IMR-90 (cell line): ENCODE measurements around the gene PITX2. TPM values are rescaled to one million over a fixed set of nuclear protein-coding genes. Genes with fewer than 3 reads are reported as not detected.

ENCODE experiments used
- ATAC-seq: fragments of 200-7000 bp; cut with Tn5 transposase; 2 replicates; pipeline ENCODE4 v1.9.1; 2020; ENCODE audit warnings: low read depth, mild to moderate bottlenecking, moderate library complexity
- BruUV-seq: library from RNA; stranded (reverse); fragments of 400-500 nt; replicated peaks from 2 replicates; lab custom pipeline; 2021; lab: Mats Ljungman, UMichigan
- CTCF ChIA-PET: fragments of 300-600 bp; formaldehyde crosslinking; extraction: SDS; loops from one replicate; lab custom pipeline; 2021; ENCODE audit warnings: antibody characterized with exemption; lab: Yijun Ruan, JAX
- POLR2A ChIA-PET: fragments of 300-600 bp; sonication (Branson Sonifier 250); formaldehyde crosslinking; loops from one replicate; lab custom pipeline; 2022; ENCODE audit warnings: antibody characterized with exemption; ENCODE audit not compliant: unreplicated experiment; lab: Charles Lee
- DNase-seq: peaks from one replicate; pipeline ENCODE4 v3.0.0; 2013
- H2AFZ ChIP-seq: replicated peaks from 2 replicates; pipeline ENCODE3; 2013; ENCODE audit warnings: low read length, mild to moderate bottlenecking; ENCODE audit not compliant: poor library complexity
- H2AK5ac ChIP-seq: 2 replicates; pipeline ENCODE4 v1.6.1; 2013; ENCODE audit warnings: low read depth, low read length, inconsistent platforms
- H2AK9ac ChIP-seq: replicated peaks from 2 replicates; pipeline ENCODE3; 2013; ENCODE audit warnings: mild to moderate bottlenecking, low read depth, low read length, moderate library complexity; ENCODE audit not compliant: poor library complexity
- H2BK120ac ChIP-seq: 2 replicates; pipeline ENCODE4 v1.6.1; 2013; ENCODE audit warnings: low read depth, low read length, inconsistent platforms
- H2BK15ac ChIP-seq: 3 replicates; pipeline ENCODE4 v1.6.1; 2013; ENCODE audit warnings: low read depth, low read length, inconsistent platforms
- H2BK20ac ChIP-seq: 2 replicates; pipeline ENCODE4 v1.6.1; 2013; ENCODE audit warnings: low read depth, mild to moderate bottlenecking, inconsistent platforms, low read length, moderate library complexity
- H2BK5ac ChIP-seq: 2 replicates; pipeline ENCODE4 v1.6.1; 2013; ENCODE audit warnings: mild to moderate bottlenecking, low read depth, low read length, inconsistent platforms; ENCODE audit not compliant: poor library complexity, severe bottlenecking
- H3K14ac ChIP-seq: replicated peaks from 2 replicates; pipeline ENCODE4 v1.6.1; 2013; ENCODE audit warnings: low read depth, low read length, inconsistent platforms
- H3K18ac ChIP-seq: 2 replicates; pipeline ENCODE4 v1.6.1; 2013; ENCODE audit warnings: low read depth, low read length, control low read depth
- H3K23ac ChIP-seq: 2 replicates; pipeline ENCODE4 v1.6.1; 2013; ENCODE audit warnings: low read depth, low read length, inconsistent platforms
- H3K27ac ChIP-seq: 2 replicates; pipeline ENCODE4 v1.5.1; 2013; ENCODE audit warnings: mild to moderate bottlenecking, control low read depth, low read length; ENCODE audit not compliant: insufficient read depth
- H3K27me3 ChIP-seq: 2 replicates; pipeline ENCODE4 v1.6.1; 2013; ENCODE audit warnings: low read length; ENCODE audit not compliant: control insufficient read depth, insufficient read depth
- H3K36me3 ChIP-seq: 2 replicates; pipeline ENCODE4 v1.6.1; 2013; ENCODE audit warnings: low read length, mixed read lengths; ENCODE audit not compliant: control insufficient read depth, insufficient read depth
- H3K4ac ChIP-seq: 2 replicates; pipeline ENCODE4 v1.6.1; 2013; ENCODE audit warnings: low read depth, low read length, inconsistent platforms
- H3K4me1 ChIP-seq: 2 replicates; pipeline ENCODE4 v1.6.1; 2013; ENCODE audit warnings: low read length, mixed read lengths; ENCODE audit not compliant: control insufficient read depth, insufficient read depth
- H3K4me2 ChIP-seq: 2 replicates; pipeline ENCODE4 v1.6.1; 2013; ENCODE audit warnings: low read depth, mild to moderate bottlenecking, control low read depth, low read length, moderate library complexity
- H3K4me3 ChIP-seq: 2 replicates; pipeline ENCODE4 v1.5.1; 2013; ENCODE audit warnings: low read depth, mild to moderate bottlenecking, control low read depth, low read length, moderate library complexity; ENCODE audit not compliant: insufficient read depth
- H3K56ac ChIP-seq: 2 replicates; pipeline ENCODE4 v1.6.1; 2013; ENCODE audit warnings: low read length, inconsistent platforms; ENCODE audit not compliant: insufficient read depth; ENCODE audit errors: extremely low read depth
- H3K79me1 ChIP-seq, 2 experiments: 2 replicates each; pipeline ENCODE4 v1.6.1; 2013; ENCODE audit warnings: low read length in 2 of 2, inconsistent platforms in 1 of 2, low read depth in 1 of 2
- H3K9ac ChIP-seq: 2 replicates; pipeline ENCODE4 v1.6.1; 2013; ENCODE audit warnings: low read depth, low read length, control low read depth
- H3K9me1 ChIP-seq: 2 replicates; pipeline ENCODE4 v1.6.1; 2013; ENCODE audit warnings: low read length, inconsistent platforms; ENCODE audit not compliant: insufficient read depth
- H3K9me3 ChIP-seq: 2 replicates; pipeline ENCODE4 v1.6.1; 2013; ENCODE audit warnings: low read length; ENCODE audit not compliant: control insufficient read depth, insufficient read depth
- H4K20me1 ChIP-seq: 2 replicates; pipeline ENCODE4 v1.6.1; 2013; ENCODE audit warnings: low read length, inconsistent platforms; ENCODE audit not compliant: insufficient read depth
- H4K5ac ChIP-seq: 2 replicates; pipeline ENCODE4 v1.6.1; 2013; ENCODE audit warnings: mild to moderate bottlenecking, low read depth, low read length, control low read depth
- H4K8ac ChIP-seq, 2 experiments: 2 replicates each; pipeline ENCODE4 v1.6.1; 2013; ENCODE audit warnings: low read depth in 2 of 2, low read length in 2 of 2, control low read depth in 1 of 2, inconsistent platforms in 1 of 2
- H4K91ac ChIP-seq: 2 replicates; pipeline ENCODE4 v1.6.1; 2013; ENCODE audit warnings: low read depth, low read length, inconsistent platforms; ENCODE audit not compliant: insufficient read depth
- BHLHE40 ChIP-seq: fragments of 150-350 bp; IDR thresholded peaks from 2 replicates; pipeline ENCODE4 v1.6.1; 2016; ENCODE audit warnings: mild to moderate bottlenecking, low read depth, low read length
- CEBPB ChIP-seq: IDR thresholded peaks from 2 replicates; pipeline ENCODE4 v1.6.1; 2012; ENCODE audit warnings: low read depth, low read length, improper control_type of control experiment
- CHD1 ChIP-seq: IDR thresholded peaks from 2 replicates; pipeline ENCODE4 v1.6.1; 2012; ENCODE audit warnings: low read depth, low read length, improper control_type of control experiment
- CTCF ChIP-seq: conservative IDR thresholded peaks from 2 replicates; pipeline ENCODE4 v1.5.1; 2012; ENCODE audit warnings: mild to moderate bottlenecking, low read depth, low read length, improper control_type of control experiment
- ELK1 ChIP-seq: fragments of 150-350 bp; IDR thresholded peaks from 2 replicates; pipeline ENCODE4 v1.6.1; 2016; ENCODE audit warnings: low read depth, mild to moderate bottlenecking, low read length, moderate library complexity, borderline replicate concordance
- MAFK ChIP-seq: IDR thresholded peaks from 2 replicates; pipeline ENCODE4 v1.6.1; 2012; ENCODE audit warnings: low read depth, low read length, improper control_type of control experiment
- MAZ ChIP-seq: IDR thresholded peaks from 2 replicates; pipeline ENCODE4 v1.6.1; 2012; ENCODE audit warnings: low read depth, mild to moderate bottlenecking, low read length, improper control_type of control experiment, moderate library complexity, borderline replicate concordance
- MXI1 ChIP-seq: IDR thresholded peaks from 2 replicates; pipeline ENCODE4 v1.6.1; 2012; ENCODE audit warnings: low read depth, mild to moderate bottlenecking, low read length, moderate library complexity, borderline replicate concordance
- NFE2L2 ChIP-seq: fragments of 150-350 bp; IDR thresholded peaks from 2 replicates; pipeline ENCODE4 v1.6.1; 2016; ENCODE audit warnings: low read depth, mild to moderate bottlenecking, low read length
- POLR2A ChIP-seq: IDR thresholded peaks from 2 replicates; pipeline ENCODE4 v1.6.1; 2012; ENCODE audit warnings: mild to moderate bottlenecking, low read depth, low read length
- RAD21 ChIP-seq: IDR thresholded peaks from 2 replicates; pipeline ENCODE4 v1.6.1; 2012; ENCODE audit warnings: low read length, improper control_type of control experiment
- RCOR1 ChIP-seq: IDR thresholded peaks from 2 replicates; pipeline ENCODE4 v1.6.1; 2012; ENCODE audit warnings: mild to moderate bottlenecking, low read length, improper control_type of control experiment; ENCODE audit not compliant: insufficient replicate concordance
- RFX5 ChIP-seq: IDR thresholded peaks from 2 replicates; pipeline ENCODE4 v1.8.0; 2012; ENCODE audit warnings: low read depth, mild to moderate bottlenecking, low read length, moderate library complexity
- SMC3 ChIP-seq: fragments of 150-350 bp; IDR thresholded peaks from 2 replicates; pipeline ENCODE4 v1.6.1; 2016; ENCODE audit warnings: low read depth, mild to moderate bottlenecking, antibody characterized with exemption, low read length, moderate library complexity
- USF2 ChIP-seq: fragments of 150-350 bp; IDR thresholded peaks from 2 replicates; pipeline ENCODE4 v1.6.1; 2017; ENCODE audit warnings: mild to moderate bottlenecking, antibody characterized with exemption, low read length, low read depth
- WGBS, 2 experiments: methylation state at CpG; one replicate each; pipeline versions ENCODE4 v1.1.5 to v1.1.7; 2013; ENCODE audit warnings: missing lambda C conversion rate in 2 of 2; ENCODE audit not compliant: insufficient read length in 1 of 2; ENCODE audit errors: extremely low coverage in 2 of 2; 5-methylcytosine and 5-hydroxymethylcytosine counted together
- dilution Hi-C: fragments of 300-500 bp; cut with HindIII; formaldehyde crosslinking; loops from one replicate; pipeline ENCODE4 v1.14.3; 2018; ENCODE audit warnings: low sequenced_read_pairs; ENCODE audit not compliant: unreplicated experiment
- in situ Hi-C: fragments of 300-500 bp; cut with MboI; formaldehyde crosslinking; loops from 3 replicates; pipeline ENCODE4 v1.14.3; 2019; ENCODE audit warnings: low sequenced_read_pairs, inconsistent platforms, mixed read lengths
- intact Hi-C: fragments of 100-400 bp; cut with micrococcal nuclease; formaldehyde crosslinking; loops from 2 replicates; pipeline ENCODE4 v1.10.0; 2022
- polyA plus RNA-seq, 3 experiments: library from polyadenylated mRNA; depleted of rRNA; stranded (reverse); fragments of >200 nt; gene quantifications; 2 replicates each; pipeline ENCODE4 v1.2.3, GENCODE V29; 2012; ENCODE audit warnings: low replicate concordance in 1 of 3
- total RNA-seq: library from RNA; depleted of rRNA; stranded (reverse); fragments of >200 nt; gene quantifications from 2 replicates; pipeline ENCODE4 v1.2.3, GENCODE V29; 2012

The PITX2 gene
- total and polyA plus RNA-seq, 2 of the 4 experiments (the other 2 are of a cell fraction), result 3.0 to 6.3 TPM

GRCh38 chr4:110617646-110618580 is 5.0 kb downstream of the PITX2 start:
- DNase-seq, result no peak
- no peak overlapping the region for H3K27ac ChIP-seq
- no peak for ATAC-seq
- peak overlapping the region; percentile 67 for H3K4me2 ChIP-seq
- H3K4ac ChIP-seq, result no peak overlapping the region
- H4K20me1 ChIP-seq, result no peaks in the 10 kb centered on the region
- H2BK120ac ChIP-seq, result no peak overlapping the region
- intact Hi-C loops (no loop called here), in situ Hi-C loops (no loop called here), dilution Hi-C loops (no loop called here)
- H3K23ac ChIP-seq, result no peak overlapping the region
- H3K56ac ChIP-seq, result no peak overlapping the region
- no peak overlapping the region for H2AK9ac ChIP-seq
- no peak overlapping the region for H4K91ac ChIP-seq
- no peak overlapping the region for H4K8ac ChIP-seq
- H3K79me1 ChIP-seq, result no peaks in the 10 kb centered on the region
- H2BK5ac ChIP-seq, result no peak overlapping the region
- H3K9me1 ChIP-seq, result no peaks in the 10 kb centered on the region
- no peak overlapping the region for H3K14ac ChIP-seq
- H3K9ac ChIP-seq, result no peak overlapping the region
- H3K18ac ChIP-seq, result no peak overlapping the region
- H3K9me3 ChIP-seq, result peaks cover 25% of the 10 kb centered on the region
- ChIA-PET CTCF (no interaction called here), POLR2A (no interaction called here)
- H3K4me3 ChIP-seq, result no peak overlapping the region; the same call in 1 of the 2 replicates
- no peaks in the 10 kb centered on the region for H3K36me3 ChIP-seq
- H3K4me1 ChIP-seq, result no peaks in the 10 kb centered on the region
- no peak overlapping the region for H2BK15ac ChIP-seq
- peaks cover 78% of the 10 kb centered on the region for H3K27me3 ChIP-seq
- no peak overlapping the region for H2AK5ac ChIP-seq
- no peak overlapping the region for H2BK20ac ChIP-seq
- BruUV-seq, result no TSS peak
- H2AFZ ChIP-seq, result no peak overlapping the region
- H4K5ac ChIP-seq, result no peak overlapping the region
- WGBS, 2 experiments, result 32% methylated on average over 22 of the region's 38 CpGs; no CpG with 5 or more reads in 1 of the 2 experiments
- TF ChIP-seq ELK1 (no peak), CTCF (no peak), MXI1 (no peak), RFX5 (no peak), USF2 (no peak), MAFK (no peak), MAZ (no peak), BHLHE40 (no peak), NFE2L2 (no peak), CHD1 (no peak), RCOR1 (no peak), RAD21 (no peak), SMC3 (no peak), CEBPB (no peak), POLR2A (no peak)
